H1 (cell line): ENCODE measurements around the gene MCC. TPM values are rescaled to one million over a fixed set of nuclear protein-coding genes. Genes with fewer than 3 reads are reported as not detected.

ENCODE experiments used
- CTCF ChIA-PET: fragments of 300-600 bp; sonication (Branson Sonifier 250); formaldehyde crosslinking; loops from one replicate; lab custom pipeline; 2021; ENCODE audit not compliant: partially characterized antibody; lab: Charles Lee
- POLR2A ChIA-PET: fragments of 300-600 bp; sonication (Branson Sonifier 250); formaldehyde crosslinking; loops from one replicate; lab custom pipeline; 2021; ENCODE audit warnings: inconsistent platforms; ENCODE audit not compliant: partially characterized antibody; lab: Charles Lee
- DNase-seq, 2 experiments: peaks; one replicate each; pipeline versions ENCODE4 v3.0.0 to v3.0.0-alpha.2; 2010 to 2022; ENCODE audit warnings: low spot score in 2 of 2, low read depth in 1 of 2, mixed read lengths in 1 of 2
- FAIRE-seq: peaks from 2 replicates; lab custom pipeline; 2011; peaks lifted over from hg19 to GRCh38; lab: Jason Lieb, UNC
- H2AFZ ChIP-seq: 2 replicates; pipeline ENCODE4 v1.8.1; 2012; ENCODE audit warnings: low read length, inconsistent platforms
- H2AK5ac ChIP-seq: 2 replicates; pipeline ENCODE4 v1.6.1; 2013; ENCODE audit warnings: low read depth, low read length
- H2BK120ac ChIP-seq: replicated peaks from 2 replicates; pipeline ENCODE3; 2013; ENCODE audit warnings: low read depth, low read length, inconsistent platforms
- H2BK12ac ChIP-seq: 2 replicates; pipeline ENCODE4 v1.6.1; 2013; ENCODE audit warnings: low read depth, low read length
- H2BK15ac ChIP-seq: 2 replicates; pipeline ENCODE4 v1.6.1; 2013; ENCODE audit warnings: low read length
- H2BK20ac ChIP-seq: 2 replicates; pipeline ENCODE4 v1.6.1; 2013; ENCODE audit warnings: low read length
- H2BK5ac ChIP-seq: 2 replicates; pipeline ENCODE4 v1.6.1; 2013; ENCODE audit warnings: low read depth, low read length
- H3K14ac ChIP-seq: 2 replicates; pipeline ENCODE4 v1.6.1; 2013; ENCODE audit warnings: inconsistent platforms; ENCODE audit not compliant: insufficient read length
- H3K18ac ChIP-seq: 2 replicates; pipeline ENCODE4 v1.6.1; 2013; ENCODE audit warnings: low read length; ENCODE audit errors: extremely low read depth
- H3K23ac ChIP-seq: 2 replicates; pipeline ENCODE4 v1.6.1; 2013; ENCODE audit warnings: inconsistent platforms; ENCODE audit not compliant: insufficient read length
- H3K23me2 ChIP-seq: 2 replicates; pipeline ENCODE4 v1.6.1; 2013; ENCODE audit warnings: low read depth, low read length
- H3K27ac ChIP-seq: 2 replicates; pipeline ENCODE4 v1.6.1; 2011; ENCODE audit warnings: low read depth, low read length, inconsistent platforms
- H3K27me3 ChIP-seq, 4 experiments: replicated peaks in 1 of 4; 1 replicate in 1 of 4; 2 replicates in 3 of 4; pipeline versions ENCODE4 v1.6.1 to v1.8.1; 2011 to 2013; ENCODE audit warnings: low read length in 3 of 4, mild to moderate bottlenecking in 3 of 4, inconsistent platforms in 2 of 4, mixed read lengths in 2 of 4, moderate library complexity in 1 of 4; ENCODE audit not compliant: control insufficient read depth in 3 of 4, insufficient read depth in 3 of 4; ENCODE audit errors: extremely low read depth in 1 of 4
- H3K36me3 ChIP-seq, 4 experiments: 2 replicates each; pipeline versions ENCODE4 v1.6.1 to v1.8.1; 2011 to 2013; ENCODE audit warnings: mild to moderate bottlenecking in 4 of 4, low read length in 3 of 4, moderate library complexity in 2 of 4, control low read depth in 1 of 4, inconsistent platforms in 1 of 4; ENCODE audit not compliant: insufficient read depth in 4 of 4, control insufficient read depth in 2 of 4
- H3K4ac ChIP-seq: replicated peaks from 2 replicates; pipeline ENCODE3; 2013; ENCODE audit warnings: low read length, low read depth, mixed read lengths, inconsistent platforms; ENCODE audit not compliant: insufficient read length
- H3K4me1 ChIP-seq, 4 experiments: replicated peaks in 1 of 4; 1 replicate in 1 of 4; 2 replicates in 3 of 4; pipeline versions ENCODE4 v1.6.1 to v1.8.1; 2011 to 2013; ENCODE audit warnings: low read length in 3 of 4, inconsistent platforms in 2 of 4, mixed read lengths in 1 of 4; ENCODE audit not compliant: insufficient read depth in 4 of 4, control insufficient read depth in 3 of 4
- H3K4me2 ChIP-seq, 2 experiments: 2 replicates each; pipeline versions ENCODE4 v1.6.1 to v1.8.1; 2011 to 2013; ENCODE audit warnings: low read depth in 2 of 2, low read length in 2 of 2, control low read depth in 1 of 2, inconsistent platforms in 1 of 2, mild to moderate bottlenecking in 1 of 2; ENCODE audit not compliant: insufficient read depth in 1 of 2
- H3K4me3 ChIP-seq, 4 experiments: fragments of 200-600, 300-600 bp in 1 of 4; sonication (generic), shearing (Covaris generic), sonication (Bioruptor Twin) in 1 of 4; 2 replicates each; pipeline versions ENCODE4 v1.5.1 to v1.8.1; 2011 to 2016; ENCODE audit warnings: low read length in 4 of 4, low read depth in 3 of 4, control low read depth in 2 of 4, inconsistent platforms in 2 of 4, mild to moderate bottlenecking in 2 of 4, mixed read lengths in 1 of 4, moderate library complexity in 1 of 4; ENCODE audit not compliant: insufficient read depth in 2 of 4; ENCODE audit errors: extremely low read depth in 1 of 4
- H3K56ac ChIP-seq: replicated peaks from 2 replicates; pipeline ENCODE3; 2013; ENCODE audit warnings: low read depth, mild to moderate bottlenecking, mixed read lengths, low read length, inconsistent platforms; ENCODE audit not compliant: insufficient read length
- H3K79me1 ChIP-seq: 2 replicates; pipeline ENCODE4 v1.6.1; 2013; ENCODE audit warnings: low read depth, low read length, control low read depth
- H3K79me2 ChIP-seq, 2 experiments: 2 replicates each; pipeline versions ENCODE4 v1.6.1 to v1.8.1; 2012 to 2013; ENCODE audit warnings: low read length in 2 of 2, mild to moderate bottlenecking in 2 of 2, inconsistent platforms in 1 of 2; ENCODE audit not compliant: insufficient read depth in 2 of 2, control insufficient read depth in 1 of 2
- H3K9ac ChIP-seq, 4 experiments: replicated peaks in 1 of 4; 1 replicate in 1 of 4; 2 replicates in 3 of 4; pipeline versions ENCODE4 v1.6.1 to v1.8.1; 2011 to 2013; ENCODE audit warnings: low read depth in 3 of 4, low read length in 3 of 4, control low read depth in 2 of 4, mild to moderate bottlenecking in 2 of 4, moderate library complexity in 2 of 4, inconsistent platforms in 1 of 4; ENCODE audit errors: extremely low read depth in 1 of 4
- H3K9me3 ChIP-seq, 2 experiments: 2 replicates each; pipeline versions ENCODE4 v1.6.1 to v1.8.1; 2012 to 2013; ENCODE audit warnings: mild to moderate bottlenecking in 2 of 2, moderate library complexity in 2 of 2, control low read depth in 1 of 2, inconsistent platforms in 1 of 2, low read depth in 1 of 2, low read length in 1 of 2, mixed read lengths in 1 of 2; ENCODE audit not compliant: insufficient read depth in 2 of 2
- H4K20me1 ChIP-seq, 2 experiments: replicated peaks in 1 of 2; 2 replicates each; pipeline versions ENCODE3 to v1.8.1; 2011 to 2013; ENCODE audit warnings: inconsistent platforms in 2 of 2, low read length in 2 of 2, mild to moderate bottlenecking in 1 of 2; ENCODE audit not compliant: insufficient read depth in 2 of 2, control insufficient read depth in 1 of 2
- H4K5ac ChIP-seq: 2 replicates; pipeline ENCODE4 v1.6.1; 2013; ENCODE audit warnings: low read length, low read depth, mixed read lengths, inconsistent platforms; ENCODE audit not compliant: insufficient read length
- H4K8ac ChIP-seq: 2 replicates; pipeline ENCODE4 v1.8.0; 2013; ENCODE audit warnings: mild to moderate bottlenecking, moderate library complexity, low read length, inconsistent platforms; ENCODE audit not compliant: insufficient read depth; ENCODE audit errors: extremely low read depth
- H4K91ac ChIP-seq: replicated peaks from 2 replicates; pipeline ENCODE3; 2013; ENCODE audit warnings: low read length, mixed read lengths, inconsistent platforms; ENCODE audit not compliant: insufficient read length
- ATF3 ChIP-seq: IDR thresholded peaks from 2 replicates; pipeline ENCODE4 v1.6.1; 2011; ENCODE audit warnings: low read depth, mild to moderate bottlenecking, low read length; ENCODE audit not compliant: insufficient read depth
- CHD2 ChIP-seq: IDR thresholded peaks from 2 replicates; pipeline ENCODE4 v1.6.1; 2012; ENCODE audit warnings: low read length, improper control_type of control experiment
- E2F6 ChIP-seq: IDR thresholded peaks from 2 replicates; pipeline ENCODE4 v1.6.1; 2012; ENCODE audit warnings: inconsistent platforms
- GABPA ChIP-seq: IDR thresholded peaks from 2 replicates; pipeline ENCODE4 v1.6.1; 2011; ENCODE audit warnings: mild to moderate bottlenecking, low read length, moderate library complexity, borderline replicate concordance; ENCODE audit not compliant: insufficient read depth
- KDM5A ChIP-seq: fragments of 200-600 bp; IDR thresholded peaks from 2 replicates; pipeline ENCODE4 v1.7.1; 2012; ENCODE audit warnings: mild to moderate bottlenecking, low read length, inconsistent platforms, mixed read lengths
- NANOG ChIP-seq: IDR thresholded peaks from 2 replicates; pipeline ENCODE4 v1.6.1; 2011; ENCODE audit warnings: low read length, low read depth, mild to moderate bottlenecking, inconsistent platforms; ENCODE audit not compliant: insufficient read depth, poor library complexity, severe bottlenecking
- SAP30 ChIP-seq: fragments of 300-600 bp; sonication (generic); IDR thresholded peaks from 2 replicates; pipeline ENCODE4 v1.7.1; 2012; ENCODE audit warnings: low read length, moderate library complexity, mild to moderate bottlenecking, inconsistent platforms; ENCODE audit not compliant: insufficient read depth, insufficient replicate concordance
- SIX5 ChIP-seq: IDR thresholded peaks from 2 replicates; pipeline ENCODE4 v1.6.1; 2011; ENCODE audit warnings: mild to moderate bottlenecking, low read depth, low read length
- SRF ChIP-seq: IDR thresholded peaks from 2 replicates; pipeline ENCODE4 v1.6.1; 2011; ENCODE audit warnings: mild to moderate bottlenecking, low read depth, low read length, moderate library complexity
- polyA plus RNA-seq, 7 experiments: library from polyadenylated mRNA; depleted of rRNA in 3 of 7; stranded (reverse) in 5 of 7; unstranded in 2 of 7; fragments of >200 nt in 5 of 7; fragments of 200-250 nt in 2 of 7; gene quantifications; 1 replicate in 5 of 7; 2 replicates in 1 of 7; 4 replicates in 1 of 7; pipeline versions ENCODE4 v1.2.1 to v1.2.3, GENCODE V29; 2011 to 2013; ENCODE audit warnings: missing spikeins in 2 of 7, mixed read lengths in 2 of 7
- total RNA-seq: library from RNA; stranded (reverse); fragmentation: NEBNext Ultra II Directional; extraction: Animal tissue kit (Norgen Biotek cat#: 25700); gene quantifications from 2 replicates; pipeline ENCODE4 v1.2.1, GENCODE V29; 2021

MCC gene
- total and polyA plus RNA-seq, 2 of the 8 experiments (the other 6 are each of a cell fraction or from before 2014, with no cell fraction given), result 2.6 to 18.3 TPM

- no peaks in the 10 kb centered on the region for H3K23me2 ChIP-seq
- H3K79me2 ChIP-seq, result no peaks in the 10 kb centered on the region
- peaks cover 0 to 2% (median under 1%) of the 10 kb centered on the region in 4 experiments; a peak in 2 of 7 replicates for H3K4me1 ChIP-seq
- H4K91ac ChIP-seq, result no peak overlapping the region
- ChIA-PET POLR2A (no interaction called here), CTCF (interaction anchor here (1.0 to 2.3 kb wide), 7 partner anchors 8 to 341 kb away, joined by 3 to 8 read pairs (median 4); partner anchors contain the start of gene YTHDC2)
- no peaks in the 10 kb centered on the region for H3K79me1 ChIP-seq
- no peak overlapping the region for H3K27ac ChIP-seq
- FAIRE-seq, result no peak
- DNase-seq, result no peak
- no peak overlapping the region for H3K4me2 ChIP-seq
- H4K20me1 ChIP-seq, result no peaks in the 10 kb centered on the region
- no peak overlapping the region for H2BK12ac ChIP-seq
- no peak overlapping the region for H3K23ac ChIP-seq
- H3K36me3 ChIP-seq, result no peaks in the 10 kb centered on the region
- no peak overlapping the region for H2BK15ac ChIP-seq
- H3K27me3 ChIP-seq, result no peaks in the 10 kb centered on the region
- no peak overlapping the region for H3K56ac ChIP-seq
- H3K14ac ChIP-seq, result no peak overlapping the region
- no peak overlapping the region for H4K5ac ChIP-seq
- H2AK5ac ChIP-seq, result no peak overlapping the region
- H2BK120ac ChIP-seq, result no peak overlapping the region
- H2BK5ac ChIP-seq, result no peak overlapping the region
- TF ChIP-seq SRF (no peak), SAP30 (no peak), SIX5 (no peak), CHD2 (no peak), E2F6 (no peak), ATF3 (no peak), NANOG (no peak), KDM5A (no peak), GABPA (no peak)
- no peak overlapping the region for H3K4me3 ChIP-seq
- no peak overlapping the region for H3K4ac ChIP-seq
- no peak overlapping the region for H2BK20ac ChIP-seq
- H3K9ac ChIP-seq, result no peak overlapping the region; a peak in 1 of 7 replicates
- H4K8ac ChIP-seq, result no peak overlapping the region
- H2AFZ ChIP-seq, result no peak overlapping the region
- no peaks in the 10 kb centered on the region for H3K9me3 ChIP-seq
- H3K18ac ChIP-seq, result no peak overlapping the region
These were observed 106.5 kb downstream of the MCC start for GRCh38 chr5:113381791-113382190.
